Nephron progenitor cell (in vitro differentiated cells): ENCODE results near the gene CCDC92B.
"Not testable (repeated sequence)": the region's sequence is repeated elsewhere in the genome, so short reads cannot be mapped to it uniquely, and the experiment has no call there.

Experiments
- DNase-seq: peaks from one replicate; pipeline ENCODE4 v3.0.0; 2021
- H3K27ac Mint-ChIP-seq: 2 replicates; pipeline ENCODE4 v1.8.0; 2021; ENCODE audit warnings: mild to moderate bottlenecking, moderate library complexity, mixed read lengths
- H3K27me3 Mint-ChIP-seq: 2 replicates; pipeline ENCODE4 v1.8.0; 2021; ENCODE audit warnings: mild to moderate bottlenecking, low read depth, mixed read lengths; ENCODE audit not compliant: poor library complexity
- H3K36me3 Mint-ChIP-seq: 2 replicates; pipeline ENCODE4 v1.8.0; 2021; ENCODE audit warnings: low read depth, mixed read lengths
- H3K4me1 Mint-ChIP-seq: 2 replicates; pipeline ENCODE4 v1.8.0; 2021; ENCODE audit warnings: mixed read lengths
- H3K4me3 Mint-ChIP-seq: 2 replicates; pipeline ENCODE4 v1.8.0; 2021; ENCODE audit warnings: mild to moderate bottlenecking, moderate library complexity, mixed read lengths
- H3K9me3 Mint-ChIP-seq: 2 replicates; pipeline ENCODE4 v1.8.0; 2021; ENCODE audit warnings: mild to moderate bottlenecking, moderate library complexity, mixed read lengths
- TF ChIP-seq, protein P1 (sequence below): fragments of 200-600 bp; sonication (generic); IDR thresholded peaks from 2 replicates; pipeline ENCODE4 v1.5.0; 2021; ENCODE audit warnings: antibody characterized with exemption

Gene CCDC92B

DNA sequence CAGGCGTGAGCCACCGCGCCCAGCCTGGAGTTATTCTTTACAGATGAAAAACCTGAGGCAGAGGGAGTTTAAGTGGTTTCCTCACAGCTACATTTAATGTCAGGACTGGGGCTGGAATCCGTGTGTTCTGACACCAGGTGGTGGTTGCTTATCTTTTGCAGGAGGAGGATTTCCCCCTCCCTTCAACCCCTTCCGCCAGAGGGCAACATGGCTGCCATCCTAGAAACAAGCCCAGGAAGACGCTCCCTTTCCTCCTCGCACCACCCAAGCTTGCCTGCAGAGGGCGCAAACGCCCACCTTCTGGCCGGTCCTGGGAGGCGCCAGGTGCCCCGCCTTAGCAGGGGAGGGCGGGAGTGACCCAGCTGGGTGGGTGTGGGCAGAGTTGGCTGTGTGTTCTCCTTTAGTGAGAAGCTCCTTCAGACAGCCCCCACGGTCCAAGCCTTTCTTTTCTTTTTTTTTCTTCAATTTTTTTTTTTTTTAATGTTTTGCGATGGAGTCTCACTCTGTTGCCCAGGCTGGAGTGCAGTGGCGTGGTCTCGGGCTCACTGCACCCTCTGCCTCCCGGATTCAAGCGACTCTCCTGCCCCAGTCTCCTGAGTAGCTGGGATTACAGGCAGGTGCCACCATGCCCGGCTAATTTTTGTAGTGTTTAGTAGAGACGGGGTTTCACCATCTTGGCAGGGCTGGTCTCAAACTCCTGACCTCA is 36.9 kb upstream of the CCDC92B start:
- Mint-ChIP-seq H3K27ac (no peak overlapping the region), H3K9me3 (no peaks in the 10 kb centered on the region), H3K27me3 (peaks cover 5% of the 10 kb centered on the region), H3K36me3 (no peaks in the 10 kb centered on the region), H3K4me3 (no peak overlapping the region), H3K4me1 (peaks cover 22% of the 10 kb centered on the region)
- TF ChIP-seq, protein P1, sequence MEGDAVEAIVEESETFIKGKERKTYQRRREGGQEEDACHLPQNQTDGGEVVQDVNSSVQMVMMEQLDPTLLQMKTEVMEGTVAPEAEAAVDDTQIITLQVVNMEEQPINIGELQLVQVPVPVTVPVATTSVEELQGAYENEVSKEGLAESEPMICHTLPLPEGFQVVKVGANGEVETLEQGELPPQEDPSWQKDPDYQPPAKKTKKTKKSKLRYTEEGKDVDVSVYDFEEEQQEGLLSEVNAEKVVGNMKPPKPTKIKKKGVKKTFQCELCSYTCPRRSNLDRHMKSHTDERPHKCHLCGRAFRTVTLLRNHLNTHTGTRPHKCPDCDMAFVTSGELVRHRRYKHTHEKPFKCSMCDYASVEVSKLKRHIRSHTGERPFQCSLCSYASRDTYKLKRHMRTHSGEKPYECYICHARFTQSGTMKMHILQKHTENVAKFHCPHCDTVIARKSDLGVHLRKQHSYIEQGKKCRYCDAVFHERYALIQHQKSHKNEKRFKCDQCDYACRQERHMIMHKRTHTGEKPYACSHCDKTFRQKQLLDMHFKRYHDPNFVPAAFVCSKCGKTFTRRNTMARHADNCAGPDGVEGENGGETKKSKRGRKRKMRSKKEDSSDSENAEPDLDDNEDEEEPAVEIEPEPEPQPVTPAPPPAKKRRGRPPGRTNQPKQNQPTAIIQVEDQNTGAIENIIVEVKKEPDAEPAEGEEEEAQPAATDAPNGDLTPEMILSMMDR: peak; percentile 87
- DNase-seq: peak; percentile 93

DNA sequence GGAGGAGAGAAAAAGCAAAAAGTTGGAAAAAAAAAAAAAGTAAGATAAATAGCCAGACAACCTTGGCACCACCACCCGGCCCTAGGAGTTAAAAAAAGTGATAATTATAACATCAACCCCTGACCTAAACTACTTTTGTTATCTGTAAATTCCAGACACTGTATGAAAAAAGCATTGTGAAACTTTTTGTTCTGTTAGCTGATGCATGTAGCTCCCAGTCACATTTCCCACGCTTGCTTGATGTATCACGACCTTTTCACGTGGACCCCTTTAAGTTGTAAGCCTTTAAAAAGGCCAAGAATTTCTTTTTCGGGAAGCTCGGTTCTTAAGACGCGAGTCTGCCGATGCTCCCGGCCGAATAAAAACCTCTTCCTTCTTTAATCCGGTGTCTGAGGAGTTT is 35.9 kb upstream of the CCDC92B start:
- not testable (repeated sequence) for H3K4me3 Mint-ChIP-seq, H3K9me3 Mint-ChIP-seq, H3K27ac Mint-ChIP-seq, H3K36me3 Mint-ChIP-seq, DNase-seq, H3K27me3 Mint-ChIP-seq
- H3K4me1 Mint-ChIP-seq: peaks cover 21% of the 10 kb centered on the region

DNA sequence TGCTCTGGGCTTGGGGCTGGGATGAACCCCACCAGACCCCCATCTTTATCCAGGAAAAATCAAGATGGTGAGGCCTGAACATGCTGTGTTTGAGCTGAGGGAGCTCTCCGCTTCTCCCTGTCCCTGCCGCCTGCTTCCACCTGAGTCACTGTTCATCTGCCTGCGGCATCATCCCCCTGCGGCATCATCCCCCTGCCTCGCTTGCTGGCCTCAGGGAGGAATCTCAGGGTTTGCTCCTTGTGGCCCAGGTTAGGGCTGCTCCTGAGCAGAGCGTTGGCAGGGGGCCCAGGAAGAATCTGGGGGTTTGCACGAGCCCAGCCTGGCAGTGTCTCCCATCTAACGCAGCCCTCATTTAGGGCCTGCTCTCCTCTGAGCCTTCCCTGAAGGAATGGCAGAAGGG is 35.4 kb upstream of the CCDC92B start:
- H3K4me3 Mint-ChIP-seq: no peak overlapping the region
- TF ChIP-seq, protein P1: no peak
- no peaks in the 10 kb centered on the region for H3K9me3 Mint-ChIP-seq
- no peaks in the 10 kb centered on the region for H3K36me3 Mint-ChIP-seq
- peaks cover 17% of the 10 kb centered on the region for H3K4me1 Mint-ChIP-seq
- DNase-seq: no peak
- H3K27me3 Mint-ChIP-seq: peaks cover 5% of the 10 kb centered on the region
- H3K27ac Mint-ChIP-seq: no peak overlapping the region

DNA sequence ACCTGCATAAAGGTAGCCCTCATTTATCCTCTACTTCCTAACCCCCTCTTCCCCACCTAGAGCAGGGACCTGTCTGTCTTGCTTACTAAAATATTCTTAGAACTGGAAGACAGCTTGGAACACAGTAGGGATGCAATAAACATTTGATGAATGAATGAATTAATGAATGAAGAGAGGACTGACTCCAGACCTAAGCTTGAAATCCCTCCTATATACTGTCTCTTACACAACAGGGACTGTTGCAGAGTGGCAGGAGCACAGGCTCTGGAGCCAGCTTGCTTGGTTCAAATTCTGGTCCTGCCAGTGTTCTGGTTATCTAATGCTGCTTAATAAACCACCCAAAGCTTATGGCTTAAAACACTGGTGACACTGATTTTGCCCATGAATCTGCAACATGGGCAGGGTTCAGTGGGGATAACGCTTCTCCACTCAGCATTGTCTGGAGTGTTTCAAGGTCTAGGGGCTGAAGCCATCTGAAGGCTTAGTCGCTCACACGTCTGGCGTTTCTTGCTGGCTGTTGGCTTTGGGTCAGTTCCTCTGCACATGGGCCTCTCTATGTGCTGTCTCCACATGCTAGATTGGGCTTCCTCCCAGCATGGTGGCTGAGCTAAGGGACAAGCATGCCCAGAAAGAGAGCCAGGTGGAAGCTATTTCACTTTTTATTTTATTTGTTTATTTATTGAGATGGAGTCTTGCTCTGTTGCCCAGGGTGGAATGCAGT is 34.0 kb upstream of the CCDC92B start:
- H3K4me3 Mint-ChIP-seq: no peak overlapping the region
- TF ChIP-seq, protein P1: no peak
- H3K36me3 Mint-ChIP-seq: no peaks in the 10 kb centered on the region
- H3K4me1 Mint-ChIP-seq: peaks cover 14% of the 10 kb centered on the region
- DNase-seq: no peak
- H3K27ac Mint-ChIP-seq: no peak overlapping the region
- peaks cover 16% of the 10 kb centered on the region for H3K27me3 Mint-ChIP-seq
- H3K9me3 Mint-ChIP-seq: no peaks in the 10 kb centered on the region

DNA sequence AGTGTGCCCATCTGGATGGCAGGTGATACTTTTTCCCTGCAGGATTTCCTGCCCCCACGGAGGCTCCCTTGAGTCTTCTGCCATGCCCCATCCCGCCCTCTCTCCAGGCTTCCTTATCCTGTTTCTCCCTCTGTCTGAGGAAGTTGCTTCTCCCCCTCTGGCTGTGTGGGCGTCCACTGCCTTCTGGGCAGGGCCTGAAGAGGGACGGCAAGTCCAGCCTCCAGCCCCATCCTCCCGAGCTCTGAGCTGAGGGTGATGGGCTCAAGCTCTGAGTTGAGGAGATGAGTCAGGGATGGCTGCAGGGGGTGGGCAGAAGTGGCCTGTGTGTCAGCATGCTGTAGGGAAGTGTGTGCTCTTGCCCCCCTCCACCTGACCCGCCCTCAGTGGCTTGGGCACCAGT is 32.6 kb upstream of the CCDC92B start:
- H3K4me1 Mint-ChIP-seq: peaks cover 16% of the 10 kb centered on the region
- no peaks in the 10 kb centered on the region for H3K36me3 Mint-ChIP-seq
- TF ChIP-seq, protein P1: no peak
- no peaks in the 10 kb centered on the region for H3K9me3 Mint-ChIP-seq
- no peak overlapping the region for H3K4me3 Mint-ChIP-seq
- no peak for DNase-seq
- H3K27me3 Mint-ChIP-seq: peaks cover 27% of the 10 kb centered on the region
- no peak overlapping the region for H3K27ac Mint-ChIP-seq

DNA sequence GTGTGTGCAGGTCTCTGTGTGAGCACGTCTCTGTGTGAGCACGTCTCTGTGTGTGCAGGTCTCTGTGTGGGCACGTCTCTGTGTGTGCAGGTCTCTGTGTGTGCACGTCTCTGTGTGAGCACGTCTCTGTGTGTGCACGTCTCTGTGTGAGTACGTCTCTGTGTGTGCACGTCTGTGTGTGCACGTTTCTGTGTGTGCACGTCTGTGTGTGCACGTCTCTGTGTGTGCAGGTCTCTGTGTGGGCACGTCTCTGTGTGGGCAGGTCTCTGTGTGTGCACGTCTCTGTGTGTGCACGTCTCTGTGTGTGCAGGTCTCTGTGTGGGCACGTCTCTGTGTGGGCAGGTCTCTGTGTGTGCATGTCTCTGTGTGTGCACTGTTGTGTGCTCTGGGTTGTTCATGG is 32.1 kb upstream of the CCDC92B start:
- DNase-seq, H3K36me3 Mint-ChIP-seq, H3K9me3 Mint-ChIP-seq, H3K4me3 Mint-ChIP-seq, H3K27ac Mint-ChIP-seq: not testable (repeated sequence)
- peaks cover 32% of the 10 kb centered on the region for H3K27me3 Mint-ChIP-seq
- H3K4me1 Mint-ChIP-seq: peaks cover 21% of the 10 kb centered on the region
